Renal pelvis (tissue), 12 donors: ENCODE results near the gene ABHD17B. TPM values are rescaled to one million over a fixed set of nuclear protein-coding genes. Genes with fewer than 3 reads are reported as not detected.
"Not testable (repeated sequence)": the region's sequence is repeated elsewhere in the genome, so short reads cannot be mapped to it uniquely, and the experiment has no call there.

Experiments used
- DNase-seq: peaks from one replicate; pipeline ENCODE4 v3.0.0-alpha.2; 2013
- long read RNA-seq, 16 experiments: transcript quantifications; one replicate each; lab custom pipeline, GENCODE V29; 2026
- polyA plus RNA-seq, 3 donors: library from polyadenylated mRNA; unstranded; fragments of 120-200 nt; gene quantifications; one replicate each; pipeline ENCODE4 v1.2.1, GENCODE V29; 2013; ENCODE audit not compliant: insufficient read length in 3 of 3

Gene ABHD17B
- polyA plus RNA-seq, result 10 to 100 TPM; 25.2 to 29.9 (median 25.9) TPM
- long read RNA-seq, donor 1, transcript ABHD17B-201 (4 exons, 2,614 nt), result major isoform, 6 of 6 reads
- long read RNA-seq, donor 1, partial matches to known transcripts, result 0 of 6 reads
- long read RNA-seq, donor 1, other reads (novel, unspliced or antisense), result 0 of 6 reads
- long read RNA-seq, donor 2, transcript ABHD17B-201 (4 exons, 2,614 nt), result major isoform, 6 of 6 reads
- long read RNA-seq, donor 2, partial matches to known transcripts, result 0 of 6 reads
- long read RNA-seq, donor 2, other reads (novel, unspliced or antisense), result 0 of 6 reads
- long read RNA-seq, donor 3, partial matches to known transcripts, result 0 of 2 reads
- long read RNA-seq, donor 3, other reads (novel, unspliced or antisense), result 0 of 2 reads
- long read RNA-seq, donor 4, transcript ABHD17B-201 (4 exons, 2,614 nt), result major isoform, 5 of 5 reads
- long read RNA-seq, donor 4, partial matches to known transcripts, result 0 of 5 reads
- long read RNA-seq, donor 4, other reads (novel, unspliced or antisense), result 0 of 5 reads
- long read RNA-seq, donor 5, partial matches to known transcripts, result 0 of 1 reads
- long read RNA-seq, donor 5, other reads (novel, unspliced or antisense), result 0 of 1 reads
- long read RNA-seq, donor 6, transcript ABHD17B-201 (4 exons, 2,614 nt), result major isoform, 7 of 7 reads
- long read RNA-seq, donor 6, partial matches to known transcripts, result 0 of 7 reads
- long read RNA-seq, donor 6, other reads (novel, unspliced or antisense), result 0 of 7 reads
- long read RNA-seq, donor 7, transcript ABHD17B-201 (4 exons, 2,614 nt), result major isoform, 7 of 7 reads
- long read RNA-seq, donor 7, partial matches to known transcripts, result 0 of 7 reads
- long read RNA-seq, donor 7, other reads (novel, unspliced or antisense), result 0 of 7 reads
- long read RNA-seq, donor 8, partial matches to known transcripts, result 0 of 3 reads
- long read RNA-seq, donor 8, other reads (novel, unspliced or antisense), result 0 of 3 reads
- long read RNA-seq, donor 9, transcript ABHD17B-201 (4 exons, 2,614 nt), result major isoform, 8 of 8 reads
- long read RNA-seq, donor 9, partial matches to known transcripts, result 0 of 8 reads
- long read RNA-seq, donor 9, other reads (novel, unspliced or antisense), result 0 of 8 reads
- long read RNA-seq, donor 10, partial matches to known transcripts, result 0 of 4 reads
- long read RNA-seq, donor 10, other reads (novel, unspliced or antisense), result 0 of 4 reads
- long read RNA-seq, donor 11, partial matches to known transcripts, result 0 of 2 reads
- long read RNA-seq, donor 11, other reads (novel, unspliced or antisense), result 0 of 2 reads
- long read RNA-seq, donor 12, transcript ABHD17B-201 (4 exons, 2,614 nt), result major isoform, 12 of 12 reads
- long read RNA-seq, donor 12, partial matches to known transcripts, result 0 of 12 reads
- long read RNA-seq, donor 12, other reads (novel, unspliced or antisense), result 0 of 12 reads
- long read RNA-seq, donor 13, partial matches to known transcripts, result 0 of 2 reads
- long read RNA-seq, donor 13, other reads (novel, unspliced or antisense), result 0 of 2 reads
- long read RNA-seq, donor 14, result 0 reads
- long read RNA-seq, donor 15, transcript ABHD17B-201 (4 exons, 2,614 nt), result major isoform, 6 of 6 reads
- long read RNA-seq, donor 15, partial matches to known transcripts, result 0 of 6 reads
- long read RNA-seq, donor 15, other reads (novel, unspliced or antisense), result 0 of 6 reads
- long read RNA-seq, donor 16, transcript ABHD17B-201 (4 exons, 2,614 nt), result major isoform, 8 of 8 reads
- long read RNA-seq, donor 16, partial matches to known transcripts, result 0 of 8 reads
- long read RNA-seq, donor 16, other reads (novel, unspliced or antisense), result 0 of 8 reads

GRCh38 chr9:71911061-71911907 lies at the start of gene ABHD17B, which contains the start of gene C9orf85:
ABHD17B (minus strand) TSS chr9:71911193; CDS start chr9:71875080, 36,113 bp downstream.
C9orf85 (plus strand) TSS chr9:71911639; CDS start chr9:71911735, 96 bp downstream.
- DNase-seq, result peak; percentile 100

GRCh38 chr9:71955300-71955915 lies 44.4 kb upstream of the ABHD17B start:
- no peak for DNase-seq

DNA sequence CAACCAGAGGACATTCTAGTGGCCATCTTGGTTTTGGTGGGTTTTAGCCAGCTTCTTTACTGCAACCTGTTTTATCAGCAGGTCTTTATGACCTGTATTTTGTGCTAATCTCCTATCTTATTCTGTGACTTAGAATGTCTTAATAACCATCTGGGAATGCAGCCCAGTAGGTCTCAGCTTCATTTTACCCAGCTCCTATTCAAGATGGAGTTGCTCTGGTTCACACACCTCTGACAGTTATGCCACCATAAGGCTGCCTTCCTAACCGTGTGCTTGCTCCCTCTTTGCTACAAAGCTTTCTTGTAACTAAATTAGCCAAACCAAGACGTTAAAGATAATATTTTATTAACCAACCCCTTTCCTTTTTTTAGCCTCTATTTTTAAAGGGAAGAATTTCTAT lies 43.7 kb upstream of the ABHD17B start:
- DNase-seq, result not testable (repeated sequence)

DNA sequence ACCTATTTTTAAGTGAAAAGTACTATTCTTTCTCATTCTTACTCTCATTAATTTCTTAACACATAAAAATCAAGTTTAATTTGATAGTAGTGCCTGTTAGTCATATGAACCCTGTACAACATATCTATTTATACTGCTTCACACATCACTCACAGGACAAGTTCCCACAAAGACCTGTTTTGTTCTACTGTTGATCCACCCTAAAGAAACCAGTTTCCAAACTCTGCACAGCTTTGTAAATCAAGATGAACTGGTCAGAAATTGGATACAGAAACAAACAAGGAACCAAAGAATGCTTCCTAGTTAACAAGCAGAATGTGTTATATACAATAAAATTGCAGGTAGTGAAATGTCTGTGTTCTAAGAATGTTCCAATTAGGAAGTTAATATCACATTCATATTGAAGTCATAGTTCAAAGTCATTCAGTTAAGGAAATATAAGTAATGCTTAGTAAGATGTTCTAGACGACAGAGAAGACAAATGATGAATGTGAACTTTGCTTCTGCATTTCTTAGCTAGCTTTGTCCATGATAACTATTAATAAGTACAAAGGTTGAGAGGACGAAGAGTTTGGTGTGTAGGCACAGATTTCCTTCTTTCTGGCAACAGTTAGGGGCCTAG lies 33.9 kb upstream of the ABHD17B start:
- no peak for DNase-seq

- DNase-seq, result peak; percentile 14
These were observed 31.1 kb upstream of the ABHD17B start for GRCh38 chr9:71941998-71942567.

- DNase-seq, result no peak
These were observed 30.1 kb upstream of the ABHD17B start for GRCh38 chr9:71941060-71941568.

DNA sequence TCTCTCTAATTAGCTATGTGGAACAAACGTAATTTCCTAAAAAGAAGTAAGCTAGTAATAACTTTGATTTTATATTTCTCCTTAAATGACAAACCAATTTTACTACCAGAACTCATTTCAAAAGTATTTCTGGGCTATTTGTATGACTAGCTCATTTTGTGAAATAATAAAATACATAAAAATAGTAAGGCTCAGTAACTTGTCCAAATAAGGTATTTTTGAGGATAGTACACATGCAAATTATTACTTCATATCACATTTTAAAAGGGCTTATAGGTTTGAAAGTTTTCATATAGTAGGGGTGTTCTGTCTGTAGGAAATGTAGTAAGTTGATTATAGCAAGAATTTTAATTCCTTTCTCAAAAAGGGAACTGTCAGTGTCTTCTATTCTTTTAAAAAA lies 26.9 kb upstream of the ABHD17B start:
- DNase-seq, result no peak

GRCh38 chr9:71937070-71937625 lies 26.2 kb upstream of the ABHD17B start:
- no peak for DNase-seq

DNA sequence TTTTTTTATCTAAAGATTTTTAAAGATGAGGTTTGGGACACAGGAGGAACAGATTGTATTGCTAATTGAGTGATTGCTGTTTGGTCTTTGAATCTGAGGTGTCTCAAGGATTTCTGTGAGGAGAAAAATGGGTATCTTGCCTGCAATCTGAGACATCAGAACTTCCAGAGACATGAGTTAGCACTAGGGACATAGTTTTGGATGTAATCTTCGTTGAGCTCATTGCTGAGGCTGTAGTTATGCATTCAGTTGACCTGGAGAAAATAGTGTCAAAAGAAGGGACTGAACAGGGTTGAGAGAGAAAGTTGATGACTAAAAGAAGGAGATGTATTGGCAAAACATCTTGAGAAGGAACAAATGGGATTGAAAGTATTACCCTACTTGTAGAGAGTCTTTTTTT lies 25.1 kb upstream of the ABHD17B start:
- no peak for DNase-seq

GRCh38 chr9:71931166-71931565 lies 20.2 kb upstream of the ABHD17B start:
- no peak for DNase-seq

DNA sequence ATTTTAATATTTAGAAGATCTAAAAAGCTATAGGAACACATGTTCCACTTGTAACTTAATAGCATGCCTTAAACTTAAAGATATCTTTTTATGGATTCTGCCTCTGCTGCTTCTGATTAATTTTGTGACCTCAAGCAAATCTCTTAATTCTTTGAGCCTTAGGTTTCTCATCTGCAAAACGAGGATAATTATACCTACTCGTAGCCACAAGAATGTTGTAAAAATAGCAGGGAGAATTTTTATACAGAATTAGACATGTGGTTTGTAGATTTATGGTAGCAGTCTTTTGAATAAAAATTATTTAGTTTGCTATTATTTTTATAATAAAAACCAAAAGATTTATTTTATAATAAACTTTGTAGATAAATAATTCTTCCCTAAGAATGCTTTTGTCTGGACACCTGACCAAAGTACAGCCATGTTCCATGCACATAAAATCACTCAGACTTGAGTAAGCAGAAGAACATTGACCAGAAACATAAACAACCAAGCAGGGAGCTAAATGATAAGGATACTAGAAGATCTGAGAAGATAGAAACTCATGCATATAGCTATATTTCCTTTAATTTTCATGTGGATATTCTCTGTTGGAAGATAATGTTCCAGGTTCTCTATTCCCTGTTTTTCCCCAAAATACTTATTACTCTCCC lies 18.9 kb upstream of the ABHD17B start:
- DNase-seq, result no peak

- no peak for DNase-seq
These were observed 18.2 kb upstream of the ABHD17B start for GRCh38 chr9:71929223-71929622.

DNA sequence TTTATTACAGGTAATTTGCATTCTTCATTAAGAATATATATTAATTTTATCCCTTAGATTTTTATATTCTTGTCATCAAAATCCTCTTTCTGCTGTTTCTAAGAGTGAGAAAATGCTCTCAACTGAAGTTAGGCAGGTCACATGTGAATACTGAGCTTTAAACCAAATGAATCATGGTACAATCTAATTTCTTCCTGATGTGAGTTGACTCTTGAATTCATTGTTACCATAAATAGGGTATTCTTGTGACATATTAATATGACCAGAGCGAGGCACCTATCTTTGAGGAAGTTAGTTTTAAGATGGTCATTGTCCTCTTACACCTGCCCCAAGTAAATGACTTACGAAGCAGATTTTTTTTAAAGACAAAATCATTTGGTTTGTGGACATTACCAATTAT lies 17.8 kb upstream of the ABHD17B start:
- DNase-seq, result no peak

DNA sequence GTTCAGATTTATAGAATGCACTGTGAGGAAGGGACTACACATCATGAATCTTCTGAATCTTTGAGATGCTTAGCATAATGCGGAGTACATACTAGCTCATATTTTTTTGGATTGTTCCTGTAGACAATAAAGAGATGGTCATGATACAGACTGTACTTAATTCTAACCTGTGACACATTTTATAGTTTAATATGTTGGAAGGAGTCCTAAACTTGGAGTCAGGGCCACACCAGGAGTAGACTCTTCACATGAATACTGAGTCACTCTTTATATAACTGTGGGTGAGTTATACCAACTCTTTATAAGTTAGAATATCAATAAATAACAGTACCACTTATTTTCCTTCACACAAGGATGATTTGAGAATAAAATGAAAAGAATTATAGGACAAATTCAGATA lies 17.4 kb upstream of the ABHD17B start:
- no peak for DNase-seq

DNA sequence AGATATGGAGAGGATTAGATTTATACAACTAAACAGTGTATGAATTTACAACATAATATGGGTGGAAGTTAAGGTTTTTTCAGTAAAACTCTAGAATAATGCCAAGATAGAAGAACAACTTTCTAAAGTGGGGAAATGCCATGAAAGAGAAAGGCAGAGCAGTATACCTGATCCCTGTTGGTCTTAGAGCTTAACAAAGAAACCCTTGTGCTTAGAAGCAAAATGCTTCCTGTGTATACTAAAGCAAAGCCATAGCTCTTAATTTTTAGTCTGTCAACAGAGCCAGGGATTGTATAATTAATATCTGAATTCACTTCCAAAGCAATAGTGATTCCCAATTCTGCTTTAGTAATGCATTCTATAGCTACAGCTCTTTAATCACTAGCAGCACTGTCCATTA lies 14.8 kb upstream of the ABHD17B start:
- DNase-seq, result no peak

GRCh38 chr9:71924576-71924975 lies 13.6 kb upstream of the ABHD17B start:
- DNase-seq, result no peak

- no peak for DNase-seq
These were observed 10.3 kb upstream of the ABHD17B start for GRCh38 chr9:71921190-71921814.
